NCI-H1105 treated with DMSO at 0.1 percent for 48 hours (cell line): Measurements from ENCODE around the gene TMEM151B.
A peak's percentile ranks its signal among the peaks of the same experiment; 100 is the strongest.
"Not testable (repeated sequence)": the region's sequence is repeated elsewhere in the genome, so short reads cannot be mapped to it uniquely, and the experiment has no call there.

ENCODE experiments used
- DNase-seq: peaks from one replicate; lab custom pipeline; 2025; lab: John Stamatoyannopoulos, UW

Gene TMEM151B

DNA sequence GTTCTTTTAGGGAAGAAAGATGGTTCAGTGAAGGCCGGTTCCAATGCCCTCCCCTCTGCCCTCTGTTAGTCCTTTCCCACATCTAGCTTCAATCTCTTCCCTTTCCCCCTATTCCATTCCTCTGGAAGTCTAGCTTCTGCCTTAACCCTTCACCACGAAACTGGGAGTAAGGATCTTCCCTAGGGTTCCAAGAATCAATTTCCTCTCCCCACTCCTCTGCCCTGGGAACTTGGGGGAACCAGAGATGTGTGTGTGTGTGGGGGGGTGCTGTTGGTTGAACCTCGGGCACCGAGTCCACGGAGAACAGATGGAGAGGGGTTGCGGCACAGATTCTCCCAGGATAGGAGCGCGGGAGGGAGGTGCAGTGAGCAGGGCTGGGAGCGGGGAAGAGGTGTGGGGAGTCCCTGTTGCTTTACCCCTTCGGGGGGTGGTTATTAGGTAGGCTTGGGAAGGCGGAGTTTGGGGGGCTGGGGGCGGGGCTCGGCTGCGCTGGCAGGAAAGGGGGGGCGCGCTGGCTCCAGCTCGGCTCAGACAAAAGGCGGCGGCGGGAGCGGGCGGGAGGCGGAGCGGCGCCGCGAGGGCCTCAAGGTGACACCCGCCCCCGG is at the start of gene TMEM151B:
Gene TMEM151B (plus strand): TSS at position 530 of the 605 bp plus-strand sequence. CDS start 293 bp downstream, outside the sequence.
- peak; percentile 16 for DNase-seq

DNA sequence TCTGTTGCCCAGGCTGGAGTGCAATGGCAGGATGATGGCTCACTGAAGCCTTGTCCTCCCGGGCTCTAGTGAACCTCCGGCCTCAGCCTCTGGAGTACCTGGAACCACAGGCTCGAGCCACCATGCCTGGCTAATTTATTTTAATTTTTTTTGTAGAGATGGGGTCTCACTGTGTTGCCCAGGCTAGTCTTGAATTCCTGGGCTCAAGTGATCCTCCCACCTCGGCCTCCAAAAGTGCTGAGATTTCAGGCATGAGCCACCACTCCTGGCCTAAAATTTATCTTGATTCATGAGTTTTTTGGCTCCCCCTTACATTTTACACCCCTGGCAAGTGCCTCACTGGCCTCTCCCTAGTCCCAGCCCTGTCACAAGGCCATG is 49.3 kb upstream of the TMEM151B start:
- no peak for DNase-seq

DNA sequence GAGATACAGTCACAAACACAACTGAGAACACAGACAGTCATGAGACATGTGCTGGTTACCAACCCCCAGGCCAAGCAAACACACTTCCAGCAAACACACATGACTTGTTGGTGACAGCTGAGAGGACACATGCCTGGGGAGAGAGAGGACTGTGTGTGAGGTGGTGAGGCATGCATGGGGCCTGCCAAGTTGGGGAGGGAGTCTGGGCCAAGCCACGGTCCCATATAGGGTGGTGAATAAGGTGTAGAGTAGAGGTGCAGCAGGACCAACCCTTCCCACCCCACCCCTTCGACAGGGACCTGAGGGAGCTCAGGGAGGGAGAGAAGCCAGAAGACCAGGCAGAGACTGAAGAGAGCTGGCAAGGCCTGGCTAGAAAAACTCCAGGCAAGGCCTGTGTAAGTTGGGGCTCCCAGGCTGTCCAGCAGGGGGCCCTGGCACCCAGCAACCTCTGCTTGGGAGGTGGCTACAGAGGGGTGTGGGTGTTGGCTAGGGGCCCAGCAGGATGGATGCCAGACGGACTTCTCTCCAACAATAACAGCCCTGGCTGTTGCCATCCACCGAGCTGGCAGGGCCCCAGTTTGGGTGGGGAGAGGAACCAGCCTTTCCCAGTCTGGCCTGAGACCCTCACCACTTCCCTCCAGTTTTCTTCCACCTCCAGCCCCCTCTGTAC is 48.8 kb upstream of the TMEM151B start:
- DNase-seq: peak; percentile 85

DNA sequence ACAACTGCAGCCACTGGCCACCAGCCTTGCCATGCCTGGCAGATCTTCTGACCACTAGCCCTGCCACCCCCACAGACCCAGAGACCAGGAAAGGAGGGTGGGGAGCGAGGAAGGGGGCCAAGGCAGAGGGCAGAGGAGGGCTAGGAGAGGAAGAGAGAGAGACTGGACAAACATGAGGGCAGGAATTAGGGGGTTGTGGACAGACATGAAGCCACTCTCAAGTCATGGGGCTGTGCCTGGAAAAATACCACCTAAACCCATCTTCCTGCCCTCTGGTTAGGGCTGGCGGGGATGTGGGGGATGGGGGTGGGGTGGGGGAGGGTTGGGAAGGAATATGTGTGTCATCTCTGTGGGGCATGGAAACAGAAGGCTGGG is 48.3 kb upstream of the TMEM151B start:
- DNase-seq: no peak

DNA sequence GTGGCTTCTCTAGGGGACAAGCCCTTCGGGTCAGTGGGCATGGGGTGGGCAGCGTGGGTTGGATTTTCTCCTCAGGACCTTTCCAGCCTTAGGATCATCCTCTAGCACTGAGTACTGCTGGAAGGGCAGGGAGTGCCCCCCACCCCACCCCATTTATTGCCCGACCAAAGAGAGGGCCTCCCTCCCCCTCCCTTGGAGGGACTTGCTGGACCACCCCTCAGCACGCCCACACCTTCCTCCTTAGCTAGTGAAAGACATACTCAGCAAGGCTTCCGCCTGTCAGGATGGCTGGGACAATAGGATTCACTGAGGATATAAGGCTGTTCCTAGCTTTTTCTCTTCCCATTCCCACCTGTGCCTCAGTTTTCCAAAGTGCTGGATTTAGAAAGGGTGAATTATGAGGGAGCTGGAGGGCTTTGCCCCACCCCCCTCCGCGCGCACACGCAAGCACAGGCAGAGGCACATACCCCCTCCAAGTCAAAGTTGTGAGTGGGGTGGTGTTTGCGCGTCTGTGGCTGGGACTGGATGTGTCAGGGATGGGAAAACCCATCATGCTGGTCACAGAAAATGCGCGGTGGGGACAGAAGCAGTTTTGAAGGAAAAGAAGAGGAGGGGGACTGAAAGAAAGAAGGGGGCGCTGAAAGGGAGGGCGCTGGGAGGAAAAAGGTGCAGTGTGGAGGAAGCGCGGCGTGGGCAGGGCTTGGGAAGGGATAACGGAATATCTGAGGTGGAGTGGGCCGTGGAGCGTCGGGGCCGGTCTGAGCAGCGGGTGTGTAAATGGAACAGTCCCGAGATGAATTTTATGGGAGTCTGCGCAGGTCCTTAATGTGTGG is 47.5 kb upstream of the TMEM151B start:
- DNase-seq: no peak

DNA sequence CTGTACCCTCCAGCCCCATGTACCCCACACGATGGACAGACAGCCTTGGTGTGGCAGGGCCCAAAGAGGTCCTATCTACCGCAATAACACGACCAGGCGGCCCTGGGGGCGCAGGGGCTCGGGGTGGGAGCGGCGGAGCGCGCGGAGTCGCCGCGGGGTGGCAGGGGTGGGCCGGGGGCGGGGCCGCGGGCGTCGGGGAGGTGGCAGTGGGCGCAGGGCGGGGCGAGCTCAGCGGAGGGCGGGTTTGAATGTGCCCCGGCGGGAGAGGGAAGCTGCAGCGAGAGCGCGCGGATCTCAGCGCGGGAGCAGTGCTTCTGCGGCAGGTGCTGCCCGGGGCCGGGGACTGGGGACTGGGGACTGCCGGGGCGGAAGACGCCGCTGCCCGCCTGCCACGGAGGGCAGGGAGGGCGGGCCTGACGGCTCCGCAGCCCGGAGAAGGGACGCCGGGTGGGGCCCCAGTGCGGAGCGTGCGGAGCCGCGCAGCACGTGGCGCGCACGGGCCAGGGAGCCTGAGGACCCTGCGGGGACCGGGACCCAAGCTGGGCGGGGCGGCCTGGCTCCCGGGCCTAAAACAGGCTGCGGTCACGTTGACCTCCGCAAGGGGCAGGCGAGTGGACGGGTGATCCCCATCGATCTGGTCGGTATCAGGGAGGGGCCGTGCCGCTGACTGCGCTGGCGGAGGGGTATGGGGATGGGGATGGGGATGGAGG is 46.8 kb upstream of the TMEM151B start, which contains the start of gene SLC29A1:
Gene SLC29A1 (plus strand): TSS at position 277 of the 710 bp plus-strand sequence. CDS start 3,719 bp downstream, outside the sequence.
- DNase-seq: peak; percentile 76

DNA sequence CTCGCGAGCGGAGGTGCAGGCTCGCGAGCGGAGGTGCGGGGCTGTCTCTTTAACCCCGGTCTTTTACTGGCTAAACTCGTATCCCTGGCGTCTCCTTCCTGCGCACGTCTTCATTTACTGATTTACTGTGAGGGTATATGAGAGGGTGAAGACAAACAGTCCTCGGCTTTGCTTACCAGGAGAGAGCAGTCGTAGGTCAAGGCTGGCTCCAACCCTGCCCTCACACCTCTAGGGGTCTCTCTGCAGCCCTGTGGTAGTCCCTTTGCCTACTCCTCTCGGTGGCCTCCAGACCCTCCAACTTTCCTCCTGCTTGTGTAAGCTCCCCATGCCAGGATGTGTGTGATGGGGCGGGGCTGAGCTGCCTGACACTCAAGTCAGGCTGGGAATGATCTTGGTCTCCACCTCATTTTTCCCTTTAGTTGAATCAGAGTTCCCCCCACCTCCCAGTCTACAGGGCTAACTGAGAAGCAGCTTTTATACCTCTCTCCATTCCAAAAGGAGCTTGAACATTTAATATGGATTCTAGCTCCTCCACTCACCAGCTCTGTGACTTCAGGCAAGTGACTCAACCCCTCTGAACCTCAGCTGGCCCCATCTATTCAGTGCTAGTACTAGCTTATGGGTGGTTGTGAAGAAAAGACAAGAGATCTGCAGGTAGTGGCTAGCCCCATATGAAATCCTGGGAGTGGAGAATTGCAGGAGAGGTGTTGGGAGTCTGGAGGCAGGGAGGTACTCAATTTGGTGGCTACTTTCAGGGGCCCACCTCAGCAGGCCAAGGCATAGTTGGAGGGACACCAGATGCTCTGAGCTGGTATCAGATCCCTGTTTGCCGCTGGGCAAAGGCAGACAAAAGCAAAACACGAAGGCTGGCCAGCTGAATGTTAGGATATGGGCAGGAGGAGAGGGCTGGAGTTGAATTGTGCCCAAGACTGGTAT is 46.0 kb upstream of the TMEM151B start:
- DNase-seq: peak; percentile 60

DNA sequence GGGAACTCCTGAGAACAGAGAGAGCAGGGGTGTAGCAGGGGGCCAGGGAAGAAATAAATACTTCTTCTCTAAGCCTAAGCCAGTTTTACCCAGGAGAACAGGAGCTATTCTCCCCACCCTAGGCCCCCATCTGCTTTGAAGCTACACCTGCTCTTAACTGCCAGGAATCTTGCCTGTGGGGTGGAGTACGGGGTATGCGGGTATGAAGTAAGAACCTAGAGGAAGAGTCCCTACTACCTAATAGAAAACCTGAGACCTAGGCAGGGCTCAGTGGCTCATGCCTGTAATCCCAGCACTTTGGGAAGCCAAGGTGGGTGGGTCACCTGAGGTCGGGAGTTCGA is 45.3 kb upstream of the TMEM151B start:
- no peak for DNase-seq

DNA sequence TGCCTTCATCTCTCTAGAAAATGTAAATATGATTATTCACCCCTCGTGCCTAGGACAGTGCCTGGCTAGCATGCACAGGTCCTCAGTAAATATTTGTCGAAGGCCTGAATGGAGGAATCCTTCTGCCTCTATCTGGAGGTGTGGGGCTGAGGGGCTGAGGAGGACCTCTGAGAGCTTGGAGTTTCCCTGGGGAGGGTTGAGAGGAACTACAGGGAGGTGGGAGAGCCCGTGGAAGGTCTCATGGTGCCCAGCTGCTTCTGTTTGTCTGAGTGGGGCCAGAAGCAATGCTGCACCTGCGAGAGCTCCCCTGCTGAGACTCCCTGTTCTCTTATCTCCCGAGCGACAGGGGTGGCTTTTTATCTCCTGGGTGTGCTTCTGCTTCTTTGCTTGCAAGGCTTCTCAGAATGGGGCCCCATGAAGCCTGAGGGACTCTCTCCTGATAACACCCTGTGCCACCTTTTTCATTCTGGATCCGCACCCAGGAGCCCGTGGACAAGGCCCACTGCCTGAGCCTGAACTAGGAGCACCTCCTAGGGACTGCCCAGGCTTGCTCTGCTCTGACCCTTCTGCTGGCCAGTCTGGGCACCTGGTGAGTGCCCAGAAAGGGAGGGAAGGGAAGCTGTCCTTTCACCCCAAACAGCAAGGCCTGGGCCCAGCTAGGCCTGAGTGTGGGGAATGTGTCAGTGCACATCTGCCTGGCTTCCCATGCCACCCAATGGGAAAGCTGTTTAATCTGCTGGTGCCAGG is 44.5 kb upstream of the TMEM151B start:
- DNase-seq: no peak

DNA sequence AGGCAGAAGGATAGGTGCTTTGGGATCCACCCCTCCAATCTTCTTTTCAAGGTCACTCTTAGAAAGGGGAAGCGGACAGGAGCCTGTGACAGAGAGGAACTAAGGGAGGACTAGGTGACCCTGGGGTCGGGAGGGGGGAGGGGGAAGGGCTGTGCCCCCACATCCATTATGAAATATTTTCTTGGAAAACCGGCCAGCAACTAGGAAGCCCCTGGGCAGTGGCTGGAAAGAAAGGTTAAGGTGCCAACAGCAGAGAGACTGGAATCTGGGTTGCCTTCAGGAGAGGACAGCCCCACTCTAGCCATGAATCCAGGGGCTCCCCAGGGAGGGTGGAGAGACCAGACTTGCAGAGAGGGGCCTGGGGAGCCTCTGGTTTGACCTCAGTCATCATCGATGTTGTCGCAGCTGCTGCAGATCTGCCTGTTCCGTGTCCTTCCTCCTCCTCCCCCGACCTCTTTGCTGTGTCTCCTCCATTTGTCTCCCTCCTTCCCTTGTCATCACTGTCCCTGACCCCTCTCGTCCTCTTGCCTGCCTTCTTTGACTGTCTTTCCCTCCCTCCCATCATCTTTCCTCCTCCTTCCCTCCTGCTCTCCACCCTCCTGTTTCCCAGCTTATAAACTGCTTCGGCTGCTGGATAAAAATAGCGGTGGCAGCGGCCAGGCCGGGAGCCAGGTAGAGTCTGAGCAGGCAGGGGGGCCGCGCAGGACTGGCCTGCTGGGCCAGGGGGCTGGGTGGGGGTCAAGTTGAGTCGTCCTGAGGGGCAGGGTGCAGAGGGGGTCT is 43.7 kb upstream of the TMEM151B start:
- DNase-seq: no peak

DNA sequence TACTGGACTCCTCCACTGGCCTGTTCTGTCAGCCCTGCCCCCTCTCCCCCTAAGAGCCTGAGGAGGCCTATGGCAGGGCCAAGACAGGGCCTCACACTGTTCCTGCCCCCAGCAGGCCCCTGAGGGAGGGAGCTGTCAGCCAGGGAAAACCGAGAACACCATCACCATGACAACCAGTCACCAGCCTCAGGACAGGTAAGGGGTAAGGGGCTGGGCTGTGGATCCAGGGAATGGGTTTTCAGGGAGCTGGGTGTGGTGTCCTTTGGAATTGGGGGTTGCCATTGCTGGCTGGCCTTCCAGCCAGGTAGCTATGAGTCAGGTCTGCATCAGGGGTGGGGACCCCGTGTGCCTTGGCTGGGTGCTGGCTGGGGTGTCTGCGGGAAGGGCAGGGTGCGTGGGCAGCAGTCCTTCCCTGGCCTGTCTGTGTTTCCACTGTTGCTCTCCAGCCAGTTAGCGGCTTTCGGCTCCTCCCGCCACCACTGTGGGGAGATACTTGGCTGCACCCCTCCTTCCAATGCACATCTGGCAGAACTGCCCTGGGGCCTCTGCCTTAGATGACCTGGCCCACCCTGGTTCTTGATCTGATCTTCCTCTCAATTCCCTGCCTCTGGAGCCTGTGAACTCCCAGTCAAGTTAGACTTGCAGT is 43.0 kb upstream of the TMEM151B start:
- DNase-seq: no peak

DNA sequence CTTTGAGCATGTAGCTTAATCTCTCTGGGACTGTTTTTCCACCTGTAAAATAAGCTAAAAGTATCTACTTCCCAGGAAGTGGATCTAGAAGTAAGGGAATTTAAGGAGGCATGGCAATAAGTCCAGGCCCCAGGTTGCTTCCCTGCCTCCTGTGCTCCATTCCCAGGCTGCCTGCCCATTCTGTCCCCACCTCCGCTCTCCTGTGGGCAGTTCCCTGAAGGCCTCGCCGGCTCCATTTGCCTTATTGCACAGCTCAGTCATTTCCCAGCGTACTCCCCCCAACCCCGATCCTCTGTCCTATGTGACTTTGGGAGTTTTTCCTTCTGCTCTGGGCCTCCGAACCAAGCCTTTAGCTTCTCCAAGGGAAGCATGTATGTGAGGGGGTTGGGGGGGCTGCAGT is 42.2 kb upstream of the TMEM151B start:
- no peak for DNase-seq

DNA sequence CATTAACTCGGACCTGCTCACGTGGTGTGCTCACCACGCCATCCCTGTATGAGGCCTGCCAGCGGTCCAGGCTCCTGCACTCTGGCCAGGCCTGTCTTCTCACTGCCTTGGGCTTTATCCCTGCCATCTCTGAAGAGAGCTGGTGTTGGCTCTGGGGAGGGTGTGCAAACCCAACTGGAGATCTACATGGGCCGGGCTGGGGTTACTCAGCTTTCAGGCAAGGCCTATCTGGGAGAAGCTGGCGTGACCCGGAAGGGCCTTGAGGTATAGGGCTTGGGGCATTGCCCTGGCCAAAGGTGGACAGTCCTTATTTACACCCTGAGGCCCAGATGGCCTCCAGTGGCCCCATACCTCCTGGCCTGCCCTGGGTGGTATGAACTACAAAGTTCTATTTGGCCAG is 41.8 kb upstream of the TMEM151B start:
- no peak for DNase-seq

DNA sequence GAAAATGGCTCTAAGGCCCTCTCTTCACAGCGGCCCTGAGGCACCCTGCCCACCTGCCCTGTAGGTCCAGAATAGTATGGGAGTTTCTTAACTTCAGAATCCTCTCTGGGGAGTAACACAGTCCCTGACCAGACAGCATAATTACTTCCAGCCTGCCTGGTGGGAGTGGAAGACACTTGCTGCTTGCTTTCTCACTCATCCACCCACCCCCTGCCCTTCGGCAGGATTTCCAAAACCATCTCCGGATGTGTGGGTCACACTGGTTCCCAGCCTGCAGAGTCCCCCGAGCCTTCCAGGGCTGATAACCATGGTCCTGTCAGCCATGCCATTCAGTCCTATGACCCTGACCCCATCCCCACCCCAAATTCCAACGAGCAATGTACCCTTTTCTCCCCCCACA is 41.4 kb upstream of the TMEM151B start:
- DNase-seq: no peak

DNA sequence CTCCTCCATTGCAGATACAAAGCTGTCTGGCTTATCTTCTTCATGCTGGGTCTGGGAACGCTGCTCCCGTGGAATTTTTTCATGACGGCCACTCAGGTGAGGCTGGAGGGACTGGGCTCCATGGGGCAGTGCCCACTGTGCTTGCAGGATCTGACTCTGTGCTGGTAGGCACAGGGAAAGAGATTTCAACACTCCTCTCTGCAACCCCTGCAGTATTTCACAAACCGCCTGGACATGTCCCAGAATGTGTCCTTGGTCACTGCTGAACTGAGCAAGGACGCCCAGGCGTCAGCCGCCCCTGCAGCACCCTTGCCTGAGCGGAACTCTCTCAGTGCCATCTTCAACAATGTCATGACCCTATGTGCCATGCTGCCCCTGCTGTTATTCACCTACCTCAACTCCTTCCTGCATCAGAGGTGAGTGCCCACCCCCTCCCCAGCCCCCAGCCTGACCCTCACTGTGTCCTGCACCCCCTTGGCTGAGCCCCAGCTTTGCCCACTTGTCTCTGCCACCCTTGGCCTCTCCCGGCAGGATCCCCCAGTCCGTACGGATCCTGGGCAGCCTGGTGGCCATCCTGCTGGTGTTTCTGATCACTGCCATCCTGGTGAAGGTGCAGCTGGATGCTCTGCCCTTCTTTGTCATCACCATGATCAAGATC is 40.7 kb upstream of the TMEM151B start:
- DNase-seq: no peak

DNA sequence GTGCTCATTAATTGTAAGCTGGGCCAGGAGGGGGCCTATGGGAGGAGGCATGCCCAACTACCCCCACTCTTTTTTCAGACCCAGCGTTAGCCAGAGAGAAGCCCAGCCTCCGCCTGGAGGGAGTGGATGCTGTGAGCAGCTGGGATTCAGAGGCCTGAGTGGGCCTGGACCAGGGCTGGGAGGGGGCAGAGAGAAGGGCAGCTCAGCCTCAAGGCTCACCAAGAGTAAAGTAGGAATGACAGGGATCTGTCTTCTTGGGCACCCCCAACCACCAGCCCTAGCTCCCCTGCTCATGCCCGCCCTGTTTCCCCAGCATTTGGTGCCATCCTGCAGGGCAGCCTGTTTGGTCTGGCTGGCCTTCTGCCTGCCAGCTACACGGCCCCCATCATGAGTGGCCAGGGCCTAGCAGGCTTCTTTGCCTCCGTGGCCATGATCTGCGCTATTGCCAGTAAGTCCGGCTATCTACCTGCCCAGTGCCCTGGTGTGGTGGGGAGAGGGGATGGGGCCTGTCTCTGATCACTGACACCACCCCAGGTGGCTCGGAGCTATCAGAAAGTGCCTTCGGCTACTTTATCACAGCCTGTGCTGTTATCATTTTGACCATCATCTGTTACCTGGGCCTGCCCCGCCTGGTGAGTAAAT is 40.1 kb upstream of the TMEM151B start:
- DNase-seq: no peak

DNA sequence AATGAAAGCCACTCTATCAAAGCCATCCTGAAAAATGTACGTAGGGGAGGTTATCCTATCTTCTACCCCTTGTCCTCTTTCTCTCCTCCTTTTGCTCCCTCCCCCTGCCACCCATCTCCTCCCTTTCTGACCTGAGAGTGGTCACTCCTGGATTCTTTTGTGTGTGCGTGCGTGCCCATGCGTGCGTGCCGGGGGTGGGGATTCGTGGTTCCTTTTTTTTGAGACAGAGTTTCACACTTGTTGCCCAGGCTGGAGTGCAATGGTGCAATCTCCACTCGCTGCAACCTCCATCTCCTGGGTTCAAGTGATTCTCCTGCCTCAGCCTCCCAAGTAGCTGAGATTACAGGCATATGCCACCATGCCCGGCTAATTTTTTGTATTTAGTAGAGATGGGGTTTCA is 38.8 kb upstream of the TMEM151B start:
- not testable (repeated sequence) for DNase-seq
